ENCODE measurements around the gene CYCS.

The CYCS gene

GRCh38 chr7:25158966-25159365 lies 33.9 kb upstream of the CYCS start:
- Histone ChIP-seq H3K9me3 (ENCODE audit: control insufficient read depth, low read length) (no peaks in the 10 kb centered on the region), H2BK120ac (ENCODE audit: low read depth, low read length) (no peak overlapping the region), H3K4me3 (ENCODE audit: insufficient read depth in 1 of 2, low read depth in 1 of 2, low read length in 2 of 2) (no peak overlapping the region), H2BK15ac (ENCODE audit: low read depth, poor library complexity, severe bottlenecking) (no peak overlapping the region), H2AFZ (ENCODE audit: low read depth, low read length) (no peak overlapping the region), H3K23ac (ENCODE audit: low read length in 2 of 2) (no peak overlapping the region), H3K4me2 (ENCODE audit: low read length, poor library complexity, severe bottlenecking) (no peak overlapping the region), H4K8ac (ENCODE audit: low read length) (no peak overlapping the region), H3K9ac (ENCODE audit: low read length) (no peak overlapping the region), H3K27me3 (ENCODE audit: control insufficient read depth in 1 of 2, insufficient read depth in 1 of 2, low read length in 2 of 2) (no peaks in the 10 kb centered on the region), H3K79me1 (replicated peaks; ENCODE audit: low read length, poor library complexity, severe bottlenecking) (no peaks in the 10 kb centered on the region), H2BK12ac (ENCODE audit: low read length in 2 of 2) (no peak overlapping the region), H2AK5ac (ENCODE audit: low read length, severe bottlenecking) (no peak overlapping the region), H3K4me1 (ENCODE audit: control insufficient read depth, insufficient read depth, low read depth, low read length) (no peaks in the 10 kb centered on the region), H3K27ac (ENCODE audit: low read length, poor library complexity, severe bottlenecking) (no peak overlapping the region), H3K36me3 (ENCODE audit: control insufficient read depth in 1 of 2, insufficient read depth in 2 of 2, low read depth in 1 of 2, low read length in 2 of 2) (no peaks in the 10 kb centered on the region), H4K91ac (ENCODE audit: low read length) (no peak overlapping the region), H3K18ac (ENCODE audit: low read depth in 1 of 2, low read length in 2 of 2) (no peak overlapping the region), H3K4ac (ENCODE audit: low read depth in 1 of 2, low read length in 2 of 2) (no peak overlapping the region), H3K14ac (ENCODE audit: low read length in 2 of 2) (no peak overlapping the region), H2BK5ac (ENCODE audit: low read depth, low read length, poor library complexity, severe bottlenecking) (no peak overlapping the region)
- 87% methylated on average over 4 of the region's 4 CpGs for WGBS
- DNase-seq = no peak

- no peak overlapping the region for H3K4me3 ChIP-seq (ENCODE audit: insufficient read depth in 1 of 2, low read depth in 1 of 2, low read length in 2 of 2)
- no peak overlapping the region for H2BK12ac ChIP-seq (ENCODE audit: low read length in 2 of 2)
- DNase-seq = no peak
- no peaks in the 10 kb centered on the region for H3K27me3 ChIP-seq (ENCODE audit: control insufficient read depth in 1 of 2, insufficient read depth in 1 of 2, low read length in 2 of 2)
- 88% methylated on average over 2 of the region's 2 CpGs for WGBS
- H3K36me3 ChIP-seq (ENCODE audit: control insufficient read depth in 1 of 2, insufficient read depth in 2 of 2, low read depth in 1 of 2, low read length in 2 of 2) = no peaks in the 10 kb centered on the region
- no peak overlapping the region for H3K23ac ChIP-seq (ENCODE audit: low read length in 2 of 2)
- H3K9me3 ChIP-seq (ENCODE audit: control insufficient read depth, low read length) = no peaks in the 10 kb centered on the region
- no peak overlapping the region for H2BK5ac ChIP-seq (ENCODE audit: low read depth, low read length, poor library complexity, severe bottlenecking)
- no peak overlapping the region for H2BK120ac ChIP-seq (ENCODE audit: low read depth, low read length)
- no peak overlapping the region for H3K4me2 ChIP-seq (ENCODE audit: low read length, poor library complexity, severe bottlenecking)
- H4K91ac ChIP-seq (ENCODE audit: low read length) = no peak overlapping the region
- no peak overlapping the region for H3K14ac ChIP-seq (ENCODE audit: low read length in 2 of 2)
- peaks cover 2% of the 10 kb centered on the region for H3K4me1 ChIP-seq (ENCODE audit: control insufficient read depth, insufficient read depth, low read depth, low read length)
- no peak overlapping the region for H4K8ac ChIP-seq (ENCODE audit: low read length)
- H3K79me1 ChIP-seq (replicated peaks; ENCODE audit: low read length, poor library complexity, severe bottlenecking) = no peaks in the 10 kb centered on the region
- H2AK5ac ChIP-seq (ENCODE audit: low read length, severe bottlenecking) = no peak overlapping the region
- H3K27ac ChIP-seq (ENCODE audit: low read length, poor library complexity, severe bottlenecking) = no peak overlapping the region
- H3K18ac ChIP-seq (ENCODE audit: low read depth in 1 of 2, low read length in 2 of 2) = no peak overlapping the region
- H3K9ac ChIP-seq (ENCODE audit: low read length) = no peak overlapping the region
- no peak overlapping the region for H2AFZ ChIP-seq (ENCODE audit: low read depth, low read length)
- no peak overlapping the region for H3K4ac ChIP-seq (ENCODE audit: low read depth in 1 of 2, low read length in 2 of 2)
- H2BK15ac ChIP-seq (ENCODE audit: low read depth, poor library complexity, severe bottlenecking) = no peak overlapping the region
Measured at GRCh38 chr7:25151773-25152172, 26.7 kb upstream of the CYCS start.

- Histone ChIP-seq H3K23ac (ENCODE audit: low read length in 2 of 2) (no peak overlapping the region), H3K79me1 (replicated peaks; ENCODE audit: low read length, poor library complexity, severe bottlenecking) (no peaks in the 10 kb centered on the region), H2AFZ (ENCODE audit: low read depth, low read length) (no peak overlapping the region), H3K4me2 (ENCODE audit: low read length, poor library complexity, severe bottlenecking) (no peak overlapping the region), H3K4me1 (ENCODE audit: control insufficient read depth, insufficient read depth, low read depth, low read length) (peaks cover 2% of the 10 kb centered on the region), H3K36me3 (ENCODE audit: control insufficient read depth in 1 of 2, insufficient read depth in 2 of 2, low read depth in 1 of 2, low read length in 2 of 2) (no peaks in the 10 kb centered on the region), H2BK12ac (ENCODE audit: low read length in 2 of 2) (no peak overlapping the region), H3K4me3 (ENCODE audit: insufficient read depth in 1 of 2, low read depth in 1 of 2, low read length in 2 of 2) (no peak overlapping the region), H4K8ac (ENCODE audit: low read length) (no peak overlapping the region), H3K14ac (ENCODE audit: low read length in 2 of 2) (no peak overlapping the region), H4K91ac (ENCODE audit: low read length) (no peak overlapping the region), H3K27ac (ENCODE audit: low read length, poor library complexity, severe bottlenecking) (no peak overlapping the region), H2BK15ac (ENCODE audit: low read depth, poor library complexity, severe bottlenecking) (no peak overlapping the region), H3K9me3 (ENCODE audit: control insufficient read depth, low read length) (no peaks in the 10 kb centered on the region), H3K18ac (ENCODE audit: low read depth in 1 of 2, low read length in 2 of 2) (no peak overlapping the region), H3K9ac (ENCODE audit: low read length) (no peak overlapping the region), H2AK5ac (ENCODE audit: low read length, severe bottlenecking) (no peak overlapping the region), H2BK120ac (ENCODE audit: low read depth, low read length) (no peak overlapping the region), H3K4ac (ENCODE audit: low read depth in 1 of 2, low read length in 2 of 2) (no peak overlapping the region), H2BK5ac (ENCODE audit: low read depth, low read length, poor library complexity, severe bottlenecking) (no peak overlapping the region), H3K27me3 (ENCODE audit: control insufficient read depth in 1 of 2, insufficient read depth in 1 of 2, low read length in 2 of 2) (no peaks in the 10 kb centered on the region)
- no peak for DNase-seq
- WGBS = no CpG with 5 or more reads among the region's 1 CpG
Measured at GRCh38 chr7:25149836-25150235, 24.8 kb upstream of the CYCS start.

- no peak overlapping the region for H3K4me3 ChIP-seq (ENCODE audit: insufficient read depth in 1 of 2, low read depth in 1 of 2, low read length in 2 of 2)
- no peaks in the 10 kb centered on the region for H3K9me3 ChIP-seq (ENCODE audit: control insufficient read depth, low read length)
- H3K79me1 ChIP-seq (replicated peaks; ENCODE audit: low read length, poor library complexity, severe bottlenecking) = no peaks in the 10 kb centered on the region
- no peak overlapping the region for H3K23ac ChIP-seq (ENCODE audit: low read length in 2 of 2)
- H3K4me2 ChIP-seq (ENCODE audit: low read length, poor library complexity, severe bottlenecking) = no peak overlapping the region
- 96% methylated on average over 5 of the region's 5 CpGs for WGBS
- H3K18ac ChIP-seq (ENCODE audit: low read depth in 1 of 2, low read length in 2 of 2) = no peak overlapping the region
- no peak overlapping the region for H3K27ac ChIP-seq (ENCODE audit: low read length, poor library complexity, severe bottlenecking)
- no peak for DNase-seq
- no peak overlapping the region for H2BK5ac ChIP-seq (ENCODE audit: low read depth, low read length, poor library complexity, severe bottlenecking)
- no peak overlapping the region for H2BK120ac ChIP-seq (ENCODE audit: low read depth, low read length)
- H2BK12ac ChIP-seq (ENCODE audit: low read length in 2 of 2) = no peak overlapping the region
- no peak overlapping the region for H4K8ac ChIP-seq (ENCODE audit: low read length)
- no peak overlapping the region for H3K14ac ChIP-seq (ENCODE audit: low read length in 2 of 2)
- H4K91ac ChIP-seq (ENCODE audit: low read length) = no peak overlapping the region
- H2BK15ac ChIP-seq (ENCODE audit: low read depth, poor library complexity, severe bottlenecking) = no peak overlapping the region
- no peaks in the 10 kb centered on the region for H3K27me3 ChIP-seq (ENCODE audit: control insufficient read depth in 1 of 2, insufficient read depth in 1 of 2, low read length in 2 of 2)
- H3K9ac ChIP-seq (ENCODE audit: low read length) = no peak overlapping the region
- H2AFZ ChIP-seq (ENCODE audit: low read depth, low read length) = no peak overlapping the region
- no peak overlapping the region for H2AK5ac ChIP-seq (ENCODE audit: low read length, severe bottlenecking)
- peaks cover 2% of the 10 kb centered on the region for H3K4me1 ChIP-seq (ENCODE audit: control insufficient read depth, insufficient read depth, low read depth, low read length)
- H3K36me3 ChIP-seq (ENCODE audit: control insufficient read depth in 1 of 2, insufficient read depth in 2 of 2, low read depth in 1 of 2, low read length in 2 of 2) = no peaks in the 10 kb centered on the region
- no peak overlapping the region for H3K4ac ChIP-seq (ENCODE audit: low read depth in 1 of 2, low read length in 2 of 2)
Measured at GRCh38 chr7:25148772-25149575, 23.9 kb upstream of the CYCS start.

Data from mesenchymal stem cell (in vitro differentiated cells and primary cell).